GM23248 (cell line): Measurements from ENCODE around the gene PMAIP1.

Source experiments
- EZH2 ChIP-seq: fragments of 200-600 bp; sonication (generic); IDR thresholded peaks from 2 replicates; pipeline ENCODE4 v1.6.1; 2018; ENCODE audit warnings: antibody characterized with exemption, mild to moderate bottlenecking; ENCODE audit not compliant: insufficient read depth, poor library complexity, severe bottlenecking
- EZH2phosphoT487 ChIP-seq: fragments of 200-600 bp; sonication (generic); IDR thresholded peaks from 2 replicates; pipeline ENCODE4 v1.6.1; 2018; ENCODE audit warnings: antibody characterized with exemption, moderate library complexity, mild to moderate bottlenecking, low read depth; ENCODE audit not compliant: insufficient read depth

GRCh38 chr18:59921384-59921891, 21.6 kb downstream of the PMAIP1 start:
- no peak for TF ChIP-seq EZH2phosphoT487
- no peak for TF ChIP-seq EZH2
